GM19099 (cell line): ENCODE results near the gene ORMDL3.

ENCODE experiments used
- POLR2A ChIP-seq: IDR thresholded peaks from 3 replicates; pipeline ENCODE4 v1.6.1; 2011; ENCODE audit warnings: low read depth; ENCODE audit not compliant: insufficient read length; ENCODE audit errors: extremely low read depth

Gene ORMDL3

GRCh38 chr17:39920218-39921210 is 6.9 kb downstream of the ORMDL3 start:
- no peak for TF ChIP-seq POLR2A

GRCh38 chr17:39919087-39919683 is 8.2 kb downstream of the ORMDL3 start:
- TF ChIP-seq POLR2A: no peak

- TF ChIP-seq POLR2A: no peak
Observed at GRCh38 chr17:39916918-39917317, 10.5 kb downstream of the ORMDL3 start.

GRCh38 chr17:39915559-39915958 is 11.8 kb downstream of the ORMDL3 start:
- TF ChIP-seq POLR2A: no peak

- TF ChIP-seq POLR2A: no peak
Observed at GRCh38 chr17:39913989-39914388, 13.4 kb downstream of the ORMDL3 start.

GRCh38 chr17:39908789-39909352 is 18.5 kb downstream of the ORMDL3 start:
- no peak for TF ChIP-seq POLR2A

- no peak for TF ChIP-seq POLR2A
Observed at GRCh38 chr17:39904990-39905288, 22.5 kb downstream of the ORMDL3 start.

- TF ChIP-seq POLR2A: no peak
Observed at GRCh38 chr17:39903158-39903884, 24.1 kb downstream of the ORMDL3 start.

- no peak for TF ChIP-seq POLR2A
Observed at GRCh38 chr17:39899215-39899614, 28.2 kb downstream of the ORMDL3 start.

- no peak for TF ChIP-seq POLR2A
Observed at GRCh38 chr17:39898088-39898487, 29.3 kb downstream of the ORMDL3 start.

- TF ChIP-seq POLR2A: no peak
Observed at GRCh38 chr17:39894681-39895376, 32.6 kb downstream of the ORMDL3 start.

GRCh38 chr17:39889200-39889599 is 38.2 kb downstream of the ORMDL3 start:
- no peak for TF ChIP-seq POLR2A

GRCh38 chr17:39887078-39887477 is 40.3 kb downstream of the ORMDL3 start:
- TF ChIP-seq POLR2A: no peak

GRCh38 chr17:39872751-39873150 is 54.6 kb downstream of the ORMDL3 start:
- TF ChIP-seq POLR2A: no peak

GRCh38 chr17:39871801-39872200 is 55.6 kb downstream of the ORMDL3 start:
- no peak for TF ChIP-seq POLR2A
